Esophagus muscularis mucosa (tissue), 4 donors: ENCODE results near the gene NPY4R2.
"Not testable (repeated sequence)": the region's sequence is repeated elsewhere in the genome, so short reads cannot be mapped to it uniquely, and the experiment has no call there.

ENCODE experiments used
- EP300 ChIP-seq: sonication (generic); formaldehyde crosslinking; IDR thresholded peaks from one replicate; pipeline ENCODE4 v1.6.1; 2017; ENCODE audit warnings: antibody characterized with exemption
- POLR2A ChIP-seq: fragments of 450-650 bp; IDR thresholded peaks from one replicate; pipeline ENCODE4 v1.6.1; 2017; ENCODE audit warnings: antibody characterized with exemption, moderate library complexity, mild to moderate bottlenecking, low read depth
- TF ChIP-seq, protein P1 (sequence below), 3 experiments: fragments of 200-600 bp in 2 of 3; fragments of 450-650 bp in 1 of 3; sonication (generic) in 2 of 3; IDR thresholded peaks; one replicate each; pipeline ENCODE4 v1.5.1; 2017 to 2019; ENCODE audit warnings: antibody characterized with exemption in 3 of 3, mild to moderate bottlenecking in 2 of 3, moderate library complexity in 1 of 3

DNA sequence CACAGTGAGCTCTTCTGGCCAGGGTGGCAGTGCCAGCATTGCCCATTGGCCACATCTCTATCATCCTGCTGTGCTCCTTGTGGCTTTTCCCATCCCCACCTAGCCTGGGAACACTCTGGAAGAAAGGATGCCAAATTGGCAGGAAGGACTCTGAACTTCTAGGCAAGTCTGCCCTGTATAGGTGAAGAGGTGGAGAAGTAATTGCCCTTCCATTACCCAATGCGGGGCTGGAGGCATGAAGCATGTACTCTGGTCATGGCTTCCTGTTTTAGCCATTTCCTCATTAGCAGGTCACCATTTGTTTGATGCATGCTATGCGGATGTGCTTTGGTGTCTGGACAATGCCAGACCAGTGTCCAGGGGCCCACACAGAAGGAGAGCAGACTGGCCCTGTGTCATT, 32.1 kb upstream of the NPY4R2 start:
- TF ChIP-seq, protein P1, sequence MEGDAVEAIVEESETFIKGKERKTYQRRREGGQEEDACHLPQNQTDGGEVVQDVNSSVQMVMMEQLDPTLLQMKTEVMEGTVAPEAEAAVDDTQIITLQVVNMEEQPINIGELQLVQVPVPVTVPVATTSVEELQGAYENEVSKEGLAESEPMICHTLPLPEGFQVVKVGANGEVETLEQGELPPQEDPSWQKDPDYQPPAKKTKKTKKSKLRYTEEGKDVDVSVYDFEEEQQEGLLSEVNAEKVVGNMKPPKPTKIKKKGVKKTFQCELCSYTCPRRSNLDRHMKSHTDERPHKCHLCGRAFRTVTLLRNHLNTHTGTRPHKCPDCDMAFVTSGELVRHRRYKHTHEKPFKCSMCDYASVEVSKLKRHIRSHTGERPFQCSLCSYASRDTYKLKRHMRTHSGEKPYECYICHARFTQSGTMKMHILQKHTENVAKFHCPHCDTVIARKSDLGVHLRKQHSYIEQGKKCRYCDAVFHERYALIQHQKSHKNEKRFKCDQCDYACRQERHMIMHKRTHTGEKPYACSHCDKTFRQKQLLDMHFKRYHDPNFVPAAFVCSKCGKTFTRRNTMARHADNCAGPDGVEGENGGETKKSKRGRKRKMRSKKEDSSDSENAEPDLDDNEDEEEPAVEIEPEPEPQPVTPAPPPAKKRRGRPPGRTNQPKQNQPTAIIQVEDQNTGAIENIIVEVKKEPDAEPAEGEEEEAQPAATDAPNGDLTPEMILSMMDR (IDR thresholded peaks at IDR 0.05): not testable (repeated sequence)
- not testable (repeated sequence) for TF ChIP-seq POLR2A, EP300
